GM19193 (cell line): ENCODE measurements around the gene CNOT4.

Source experiments
- POLR2A ChIP-seq: IDR thresholded peaks from 4 replicates; pipeline ENCODE4 v1.6.1; 2011; ENCODE audit not compliant: insufficient read depth, insufficient read length; ENCODE audit errors: extremely low read depth

CNOT4 gene

DNA sequence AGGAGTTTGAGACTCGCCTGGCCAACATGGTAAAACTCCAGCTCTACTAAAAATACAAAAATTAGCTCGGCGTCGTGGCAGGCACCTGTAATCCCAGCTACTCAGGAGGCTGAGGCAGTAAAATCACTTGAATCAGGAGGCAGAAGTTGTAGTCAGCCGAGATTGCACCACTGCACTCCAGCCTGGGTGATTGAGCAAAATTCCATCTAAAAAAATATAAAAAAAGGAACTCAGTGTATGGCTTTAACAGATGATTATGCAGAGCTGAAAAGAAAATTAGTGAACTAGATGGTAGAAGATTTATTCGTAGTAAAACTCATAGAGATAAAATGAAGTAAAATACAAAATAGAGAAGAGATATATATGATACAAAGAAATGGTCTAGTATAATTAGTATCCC lies 12.6 kb upstream of the CNOT4 start:
- no peak for TF ChIP-seq POLR2A

GRCh38 chr7:135519871-135520270 lies 10.0 kb upstream of the CNOT4 start:
- no peak for TF ChIP-seq POLR2A

GRCh38 chr7:135519233-135519688 lies 9.4 kb upstream of the CNOT4 start:
- TF ChIP-seq POLR2A: no peak

GRCh38 chr7:135518748-135519147 lies 8.8 kb upstream of the CNOT4 start:
- TF ChIP-seq POLR2A: no peak

- TF ChIP-seq POLR2A: no peak
Measured at GRCh38 chr7:135517060-135517459, 7.2 kb upstream of the CNOT4 start.

- no peak for TF ChIP-seq POLR2A
Measured at GRCh38 chr7:135514856-135515255, 5.0 kb upstream of the CNOT4 start.

GRCh38 chr7:135512135-135512887 lies 2.4 kb upstream of the CNOT4 start:
- no peak for TF ChIP-seq POLR2A

DNA sequence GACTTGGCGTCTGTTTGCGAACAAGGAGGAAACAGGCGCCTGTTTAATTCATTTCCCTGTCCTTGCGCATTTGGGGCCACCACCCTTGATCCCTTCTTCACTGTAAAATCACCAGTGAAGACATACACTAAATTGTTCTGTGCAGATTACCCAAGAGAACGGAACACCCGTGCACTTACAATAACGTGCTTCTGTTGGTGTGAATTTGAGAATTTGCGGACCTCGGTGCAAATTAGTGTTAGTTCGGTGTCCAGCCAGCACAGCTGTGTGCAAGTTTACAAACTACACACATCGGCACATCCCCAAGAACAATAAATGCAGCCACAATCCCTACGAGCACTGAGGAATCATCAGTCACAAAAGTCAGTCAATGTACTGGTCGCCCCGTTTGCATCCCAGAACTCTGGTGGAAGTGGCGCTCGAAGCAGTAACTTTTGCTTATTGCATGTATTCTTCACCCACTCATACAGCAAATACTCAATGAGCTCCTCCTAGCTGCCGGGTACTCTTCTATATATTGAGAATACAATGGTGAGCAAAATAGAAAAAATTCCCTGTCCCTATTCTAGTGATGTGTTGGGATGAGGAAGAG lies 786 bp upstream of the CNOT4 start:
- TF ChIP-seq POLR2A: no peak

DNA sequence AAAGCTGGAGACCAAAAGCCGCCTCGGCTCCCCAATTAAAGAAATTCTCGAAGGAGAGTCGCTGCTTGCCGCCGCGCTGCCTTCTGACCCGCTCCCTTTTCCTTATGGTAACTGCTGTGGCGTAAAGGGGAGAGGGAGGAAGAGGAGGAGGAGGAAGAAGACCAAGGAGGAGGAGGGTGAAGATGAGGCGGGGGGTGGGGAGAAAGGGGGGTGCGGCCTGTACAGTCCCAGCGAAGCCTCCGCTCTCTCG lies 388 bp downstream of the CNOT4 start:
- TF ChIP-seq POLR2A: no peak

DNA sequence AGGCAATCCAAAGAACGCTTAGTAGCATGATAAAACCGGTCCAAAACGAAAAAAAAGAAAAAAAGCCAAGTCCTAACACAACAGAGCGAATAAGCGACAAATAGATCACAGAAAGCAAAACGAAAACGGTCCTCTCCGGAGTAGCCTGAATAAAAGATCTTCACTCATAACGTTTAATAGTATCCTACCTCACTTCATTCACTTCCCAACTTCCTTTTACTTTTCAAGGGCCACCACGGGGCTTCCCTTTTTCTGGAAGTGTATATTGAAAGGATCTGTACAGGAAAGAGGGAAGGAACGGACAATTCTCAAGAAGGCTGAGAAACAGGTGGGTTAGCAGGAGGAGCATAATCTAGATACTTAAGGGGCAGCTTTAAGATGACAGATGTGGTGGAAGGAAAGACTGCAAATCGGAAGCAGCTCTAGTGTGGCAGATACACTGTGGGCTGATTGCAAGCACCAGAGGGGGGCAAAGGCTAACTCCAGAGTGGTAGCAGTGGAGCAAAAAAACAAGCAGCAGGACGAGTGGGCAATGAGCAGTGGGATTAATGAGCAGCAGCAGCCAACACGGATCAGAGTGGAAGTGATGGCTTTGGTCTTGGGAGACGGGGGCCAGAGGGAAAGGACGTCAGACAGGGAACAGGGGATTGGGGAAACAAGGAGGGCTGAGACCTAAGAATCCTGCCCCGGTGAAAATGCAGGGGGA lies 866 bp downstream of the CNOT4 start:
- no peak for TF ChIP-seq POLR2A

- no peak for TF ChIP-seq POLR2A
Measured at GRCh38 chr7:135501402-135501801, 8.5 kb downstream of the CNOT4 start.

DNA sequence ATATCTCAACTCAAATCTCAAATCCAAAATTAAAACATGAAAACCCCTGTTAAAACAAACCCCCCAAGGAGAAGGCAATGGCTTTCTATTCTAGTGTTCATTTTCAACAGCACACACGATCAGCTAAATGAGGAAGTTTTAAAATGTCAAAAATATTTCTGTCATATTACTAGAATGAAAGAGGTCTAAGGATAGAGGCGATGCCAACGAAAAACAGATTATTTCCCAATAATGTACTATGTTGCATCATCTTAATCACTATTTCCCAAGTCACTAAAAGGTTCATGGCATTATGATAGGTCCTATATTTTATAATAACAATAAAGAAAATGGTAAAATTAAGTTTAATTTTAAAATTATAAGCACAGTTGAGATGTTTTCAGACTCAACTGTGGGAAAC lies 10.1 kb downstream of the CNOT4 start:
- no peak for TF ChIP-seq POLR2A

DNA sequence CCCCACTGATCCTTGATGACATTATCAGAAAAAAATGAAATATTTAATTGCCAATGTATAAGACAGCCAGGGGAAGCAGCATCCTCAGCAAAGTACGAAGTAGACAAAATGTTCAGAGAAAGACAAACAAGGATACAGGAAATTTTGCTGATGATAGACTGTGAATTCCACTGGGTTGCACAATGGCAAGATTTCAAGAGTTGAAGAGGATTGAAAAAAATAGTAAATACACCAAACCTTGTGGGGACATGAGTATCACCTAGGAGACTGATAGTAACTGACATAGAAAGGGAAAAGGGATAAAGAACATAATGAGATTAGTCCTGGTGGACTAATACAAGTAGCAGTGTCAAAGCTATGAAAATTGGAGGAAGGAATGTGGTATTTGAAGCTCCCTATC lies 16.5 kb downstream of the CNOT4 start:
- no peak for TF ChIP-seq POLR2A

- no peak for TF ChIP-seq POLR2A
Measured at GRCh38 chr7:135492151-135492550, 17.8 kb downstream of the CNOT4 start.

DNA sequence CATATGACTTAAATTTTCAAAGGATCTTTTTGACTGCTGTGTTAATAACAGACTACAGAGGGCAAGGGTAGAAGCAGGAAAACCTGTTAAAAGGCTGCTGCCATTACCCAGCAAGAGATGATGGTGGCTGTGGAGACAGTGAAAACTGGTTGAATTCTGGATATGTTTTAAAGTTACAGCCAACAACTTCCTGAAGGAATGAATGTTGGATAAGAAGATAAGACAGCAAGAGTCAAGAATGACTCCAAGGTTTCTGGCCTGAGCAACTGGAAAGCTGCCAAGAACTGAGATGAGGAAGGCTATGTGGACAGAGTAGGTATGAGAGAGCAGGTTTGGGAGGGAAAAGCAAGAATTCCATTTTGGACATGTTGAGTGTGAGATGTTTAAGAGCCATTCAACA lies 19.1 kb downstream of the CNOT4 start:
- TF ChIP-seq POLR2A: no peak

- TF ChIP-seq POLR2A: no peak
Measured at GRCh38 chr7:135489791-135490190, 20.1 kb downstream of the CNOT4 start.
